CD14-positive monocyte (primary cell): ENCODE data around the gene KIF4B. TPM values are rescaled to one million over a fixed set of nuclear protein-coding genes. Genes with fewer than 3 reads are reported as not detected.

ENCODE experiments used
- DNase-seq, 3 donors: peaks; one replicate each; pipeline ENCODE4 v3.0.0-alpha.2; 2011 to 2022
- H2AFZ ChIP-seq: 2 replicates; pipeline ENCODE4 v1.6.0; 2012; ENCODE audit warnings: mild to moderate bottlenecking, low read depth, low read length, inconsistent platforms; ENCODE audit not compliant: insufficient read depth, poor library complexity, severe bottlenecking
- H3K27ac ChIP-seq, 2 donors: 1 replicate in 1 of 2; 2 replicates in 1 of 2; pipeline ENCODE4 v1.5.1; 2012 to 2013; ENCODE audit warnings: low read length in 2 of 2, control low read depth in 1 of 2, inconsistent platforms in 1 of 2, low read depth in 1 of 2, mild to moderate bottlenecking in 1 of 2
- H3K27me3 ChIP-seq, 2 donors: one replicate each; pipeline versions ENCODE4 v1.6.0 to v1.6.1; 2011 to 2013; ENCODE audit warnings: low read length in 2 of 2; ENCODE audit not compliant: control insufficient read depth in 2 of 2, insufficient read depth in 2 of 2
- H3K36me3 ChIP-seq, 2 donors: replicated peaks in 1 of 2; 1 replicate in 1 of 2; 2 replicates in 1 of 2; pipeline versions ENCODE4 v1.5.1 to v1.6.1; 2012 to 2013; ENCODE audit warnings: low read length in 2 of 2, control low read depth in 1 of 2, inconsistent platforms in 1 of 2, mild to moderate bottlenecking in 1 of 2; ENCODE audit not compliant: insufficient read depth in 2 of 2, control insufficient read depth in 1 of 2
- H3K4me1 ChIP-seq, 2 donors: 1 replicate in 1 of 2; 2 replicates in 1 of 2; pipeline versions ENCODE4 v1.5.1 to v1.6.1; 2012 to 2013; ENCODE audit warnings: low read length in 2 of 2, control low read depth in 1 of 2, inconsistent platforms in 1 of 2, mild to moderate bottlenecking in 1 of 2, moderate library complexity in 1 of 2; ENCODE audit not compliant: insufficient read depth in 2 of 2, control insufficient read depth in 1 of 2
- H3K4me2 ChIP-seq: replicated peaks from 2 replicates; pipeline ENCODE3; 2012; ENCODE audit warnings: low read length, moderate library complexity, mild to moderate bottlenecking; ENCODE audit not compliant: poor library complexity, severe bottlenecking; ENCODE audit errors: extremely low read depth
- H3K4me3 ChIP-seq, 3 experiments: fragments of 200-600 bp in 1 of 3; sonication (generic) in 1 of 3; replicated peaks in 1 of 3; 1 replicate in 2 of 3; 2 replicates in 1 of 3; pipeline ENCODE4 v1.5.1; 2011 to 2013; ENCODE audit warnings: low read length in 3 of 3, mild to moderate bottlenecking in 3 of 3, control low read depth in 2 of 3, low read depth in 2 of 3, inconsistent platforms in 1 of 3, moderate library complexity in 1 of 3
- H3K79me2 ChIP-seq: 2 replicates; pipeline ENCODE4 v1.6.0; 2012; ENCODE audit warnings: mild to moderate bottlenecking, control low read depth, inconsistent platforms, low read length, moderate library complexity; ENCODE audit not compliant: insufficient read depth
- H3K9ac ChIP-seq: 2 replicates; pipeline ENCODE4 v1.6.0; 2017; ENCODE audit warnings: low read length, mild to moderate bottlenecking; ENCODE audit not compliant: insufficient read depth, poor library complexity, severe bottlenecking
- H3K9me3 ChIP-seq, 2 donors: replicated peaks in 1 of 2; 1 replicate in 1 of 2; 2 replicates in 1 of 2; pipeline versions ENCODE4 v1.5.1 to v1.6.1; 2012 to 2013; ENCODE audit warnings: low read length in 2 of 2, control low read depth in 1 of 2; ENCODE audit not compliant: control insufficient read depth in 1 of 2, insufficient read depth in 1 of 2
- H4K20me1 ChIP-seq: 2 replicates; pipeline ENCODE4 v1.6.0; 2012; ENCODE audit warnings: mild to moderate bottlenecking, low read length, control low read depth, moderate library complexity; ENCODE audit not compliant: insufficient read depth
- H3K27ac Mint-ChIP-seq, 7 donors: one replicate each; pipeline ENCODE4 v1.8.0; 2020; ENCODE audit warnings: mild to moderate bottlenecking in 7 of 7, mixed read lengths in 7 of 7, moderate library complexity in 6 of 7, inconsistent platforms in 2 of 7
- H3K27me3 Mint-ChIP-seq, 3 donors: one replicate each; pipeline ENCODE4 v1.8.0; 2021 to 2022; ENCODE audit warnings: low read depth in 3 of 3, mild to moderate bottlenecking in 3 of 3, mixed read lengths in 3 of 3, moderate library complexity in 3 of 3, inconsistent platforms in 1 of 3
- H3K36me3 Mint-ChIP-seq, 2 donors: one replicate each; pipeline ENCODE4 v1.8.0; 2020; ENCODE audit warnings: mixed read lengths in 2 of 2, inconsistent platforms in 1 of 2, mild to moderate bottlenecking in 1 of 2
- H3K4me1 Mint-ChIP-seq: one replicate; pipeline ENCODE4 v1.8.0; 2020; ENCODE audit warnings: mild to moderate bottlenecking, mixed read lengths
- H3K4me3 Mint-ChIP-seq, 2 donors: one replicate each; pipeline ENCODE4 v1.8.0; 2020; ENCODE audit warnings: mild to moderate bottlenecking in 2 of 2, mixed read lengths in 2 of 2, moderate library complexity in 1 of 2
- H3K9me3 Mint-ChIP-seq, 7 donors: one replicate each; pipeline ENCODE4 v1.8.0; 2020 to 2022; ENCODE audit warnings: mixed read lengths in 7 of 7, mild to moderate bottlenecking in 6 of 7, moderate library complexity in 6 of 7, inconsistent platforms in 2 of 7
- CTCF ChIP-seq: fragments of 200-600 bp; IDR thresholded peaks from one replicate; pipeline ENCODE4 v1.8.0; 2022; ENCODE audit warnings: antibody characterized with exemption, mild to moderate bottlenecking
- WGBS: methylation state at CpG from one replicate; pipeline ENCODE4 v1.1.5; 2013; ENCODE audit warnings: missing lambda C conversion rate; ENCODE audit not compliant: insufficient coverage; 5-methylcytosine and 5-hydroxymethylcytosine counted together
- intact Hi-C, 2 donors: fragments of 100-400 bp; cut with micrococcal nuclease; formaldehyde crosslinking; loops; one replicate each; pipeline versions ENCODE4 v1.15.0 to v1.15.1; 2023
- polyA plus RNA-seq, 3 donors: library from polyadenylated mRNA; depleted of rRNA in 1 of 3; unstranded in 2 of 3; stranded (reverse) in 1 of 3; fragments of 300-500 nt in 2 of 3; fragments of >200 nt in 1 of 3; fragmentation: Illumina TruSeq in 2 of 3; gene quantifications; 1 replicate in 2 of 3; 2 replicates in 1 of 3; pipeline ENCODE4 v1.2.3, GENCODE V29; 2012 to 2021

KIF4B gene
- polyA plus RNA-seq, 3 donors, result 0.01 TPM; not detected in 2

DNA sequence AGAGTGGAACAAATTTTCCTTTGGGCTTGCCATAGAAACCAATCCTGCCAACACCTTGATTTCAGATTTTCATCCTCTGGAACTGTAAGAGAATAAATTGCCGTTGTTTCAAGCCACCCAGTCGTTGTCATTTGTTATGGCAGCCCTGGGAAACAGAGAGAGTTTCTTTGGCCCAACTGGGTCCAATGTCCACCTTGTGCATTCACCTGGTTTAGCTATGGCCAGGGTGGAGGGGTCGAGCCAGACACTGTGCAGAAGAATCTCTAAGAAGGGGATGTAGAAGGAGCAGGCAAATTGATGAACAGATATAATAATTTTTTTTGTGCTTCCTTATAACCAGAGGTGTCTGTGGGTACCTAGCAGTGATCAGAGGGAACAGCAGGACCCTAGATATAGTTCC lies 9.8 kb downstream of the KIF4B start:
- peaks cover 0 to 4% (median 2%) of the 10 kb centered on the region in 7 donors for H3K9me3 Mint-ChIP-seq
- Histone ChIP-seq H3K4me3 (no peak overlapping the region), H3K9me3 (peaks cover 0 to 3% of the 10 kb centered on the region in 2 donors), H3K4me2 (no peak overlapping the region), H3K4me1 (no peaks in the 10 kb centered on the region), H3K27ac (no peak overlapping the region), H3K79me2 (no peaks in the 10 kb centered on the region), H3K36me3 (no peaks in the 10 kb centered on the region), H3K9ac (no peak overlapping the region), H3K27me3 (peaks cover 0 to 4% of the 10 kb centered on the region in 2 donors), H2AFZ (no peak overlapping the region), H4K20me1 (no peaks in the 10 kb centered on the region)
- WGBS, result 65% methylated on average over 2 of the region's 3 CpGs
- H3K4me1 Mint-ChIP-seq, result peaks cover 2% of the 10 kb centered on the region
- H3K27me3 Mint-ChIP-seq, result peaks cover 0 to 7% (median 1%) of the 10 kb centered on the region in 3 donors
- H3K4me3 Mint-ChIP-seq, result no peak overlapping the region
- intact Hi-C loops, result no loop called here
- H3K36me3 Mint-ChIP-seq, result no peaks in the 10 kb centered on the region
- no peak for DNase-seq
- no peak for TF ChIP-seq CTCF
- H3K27ac Mint-ChIP-seq, result no peak overlapping the region

GRCh38 chr5:155024015-155024414 lies 10.5 kb downstream of the KIF4B start:
- Mint-ChIP-seq H3K4me3 (no peak overlapping the region), H3K27ac (peak overlapping the region in 1 of 7 donors; percentile 54), H3K36me3 (no peaks in the 10 kb centered on the region), H3K4me1 (peaks cover 2% of the 10 kb centered on the region), H3K27me3 (peaks cover 0 to 7% (median 1%) of the 10 kb centered on the region in 3 donors), H3K9me3 (peaks cover 0 to 8% (median 2%) of the 10 kb centered on the region in 7 donors)
- intact Hi-C loops, result no loop called here
- no peak overlapping the region for H3K4me3 ChIP-seq
- peak in 1 of 3 donors; percentile 44 for DNase-seq
- TF ChIP-seq CTCF, result no peak
- H4K20me1 ChIP-seq, result no peaks in the 10 kb centered on the region
- H3K9me3 ChIP-seq, result peaks cover 0 to 3% of the 10 kb centered on the region in 2 donors
- peaks cover 0 to 4% of the 10 kb centered on the region in 2 donors for H3K27me3 ChIP-seq
- WGBS, result 35% methylated on average over 5 of the region's 5 CpGs
- no peak overlapping the region for H3K4me2 ChIP-seq
- H3K9ac ChIP-seq, result no peak overlapping the region
- no peaks in the 10 kb centered on the region for H3K36me3 ChIP-seq
- no peak overlapping the region for H3K27ac ChIP-seq
- no peaks in the 10 kb centered on the region for H3K4me1 ChIP-seq
- no peak overlapping the region for H2AFZ ChIP-seq
- no peaks in the 10 kb centered on the region for H3K79me2 ChIP-seq
